Measurements from ENCODE around the gene SAMD10. TPM values are rescaled to one million over a fixed set of nuclear protein-coding genes. Genes with fewer than 3 reads are reported as not detected.

SAMD10 gene
- total RNA-seq, 1 experiment from 2014 or later = 8.8 TPM

GRCh38 chr20:64022671-64023360 lies 43.4 kb upstream of the SAMD10 start:
- ChIA-PET POLR2A (no interaction called here), CTCF (no interaction called here)
- Histone ChIP-seq H3K4me3 (ENCODE audit: low read depth in 2 of 2, low read length in 2 of 2) (no peak overlapping the region), H3K27me3 (ENCODE audit: control insufficient read depth, insufficient read depth, low read length) (no peaks in the 10 kb centered on the region), H3K36me3 (ENCODE audit: control insufficient read depth, insufficient read depth, low read length) (peaks cover 18% of the 10 kb centered on the region), H3K27ac (ENCODE audit: low read length) (no peak overlapping the region), H3K4me1 (ENCODE audit: control insufficient read depth, insufficient read depth, low read length) (no peaks in the 10 kb centered on the region), H3K9me3 (ENCODE audit: control insufficient read depth, insufficient read depth, low read depth, low read length) (no peaks in the 10 kb centered on the region)
- in situ Hi-C loops (cut with HindIII; ENCODE audit: low pct_unique_long_range_greater_than_20kb, low sequenced_read_pairs) (no loop called here), intact Hi-C loops (cut with micrococcal nuclease; ENCODE audit: unreplicated experiment) (no loop called here)
- no TSS peak for BruUV-seq (replicated peaks)
- DNase-seq (ENCODE audit: low read depth, low spot score) (no peak), ATAC-seq (no peak)
- no peak for TF ChIP-seq CTCF (IDR thresholded peaks at IDR 0.05)
- TF ChIP-seq REST (IDR thresholded peaks at IDR 0.05; ENCODE audit: insufficient read depth in 1 of 2, low read depth in 2 of 2, low read length in 1 of 2) = no peak
- TF ChIP-seq POLR2AphosphoS5 (IDR thresholded peaks at IDR 0.05; ENCODE audit: low read depth, low read length) = no peak
- no peak for TF ChIP-seq TCF7L2 (IDR thresholded peaks at IDR 0.05; ENCODE audit: low read depth, low read length)
- no peak for TF ChIP-seq SIN3A (IDR thresholded peaks at IDR 0.05; ENCODE audit: borderline replicate concordance, insufficient read depth, low read depth, low read length)

- Histone ChIP-seq H3K27me3 (ENCODE audit: control insufficient read depth, insufficient read depth, low read length) (no peaks in the 10 kb centered on the region), H3K4me3 (ENCODE audit: low read depth in 2 of 2, low read length in 2 of 2) (no peak overlapping the region), H3K36me3 (ENCODE audit: control insufficient read depth, insufficient read depth, low read length) (peaks cover 12% of the 10 kb centered on the region), H3K4me1 (ENCODE audit: control insufficient read depth, insufficient read depth, low read length) (no peaks in the 10 kb centered on the region), H3K27ac (ENCODE audit: low read length) (no peak overlapping the region), H3K9me3 (ENCODE audit: control insufficient read depth, insufficient read depth, low read depth, low read length) (no peaks in the 10 kb centered on the region)
- no peak for DNase-seq (ENCODE audit: low read depth, low spot score)
- no peak for ATAC-seq
- ChIA-PET CTCF (interaction anchor here (0.8 kb wide), 1 partner anchor 127 kb away, joined by 3 read pairs; no protein-coding TSS in a partner anchor), POLR2A (no interaction called here)
- intact Hi-C loops (cut with micrococcal nuclease; ENCODE audit: unreplicated experiment) (no loop called here), in situ Hi-C loops (cut with HindIII; ENCODE audit: low pct_unique_long_range_greater_than_20kb, low sequenced_read_pairs) (no loop called here)
- no TSS peak for BruUV-seq (replicated peaks)
- no peak for TF ChIP-seq CTCF (IDR thresholded peaks at IDR 0.05)
- TF ChIP-seq SIN3A (IDR thresholded peaks at IDR 0.05; ENCODE audit: borderline replicate concordance, insufficient read depth, low read depth, low read length) = no peak
- TF ChIP-seq REST (IDR thresholded peaks at IDR 0.05; ENCODE audit: insufficient read depth in 1 of 2, low read depth in 2 of 2, low read length in 1 of 2) = no peak
- no peak for TF ChIP-seq TCF7L2 (IDR thresholded peaks at IDR 0.05; ENCODE audit: low read depth, low read length)
These were observed 41.9 kb upstream of the SAMD10 start for GRCh38 chr20:64021124-64021975.
